GM18951 (cell line): ENCODE results near the gene BBS12.

Experiments used
- POLR2A ChIP-seq: IDR thresholded peaks from 4 replicates; pipeline ENCODE4 v1.6.1; 2011; ENCODE audit warnings: mild to moderate bottlenecking; ENCODE audit not compliant: insufficient read length, insufficient read depth; ENCODE audit errors: extremely low read depth
- in situ Hi-C: fragments of 300-500 bp; cut with MboI; formaldehyde crosslinking; loops from one replicate; pipeline ENCODE4 v1.12.0; 2022; ENCODE audit warnings: low sequenced_read_pairs, mixed read lengths, inconsistent platforms; ENCODE audit not compliant: unreplicated experiment

BBS12 gene

DNA sequence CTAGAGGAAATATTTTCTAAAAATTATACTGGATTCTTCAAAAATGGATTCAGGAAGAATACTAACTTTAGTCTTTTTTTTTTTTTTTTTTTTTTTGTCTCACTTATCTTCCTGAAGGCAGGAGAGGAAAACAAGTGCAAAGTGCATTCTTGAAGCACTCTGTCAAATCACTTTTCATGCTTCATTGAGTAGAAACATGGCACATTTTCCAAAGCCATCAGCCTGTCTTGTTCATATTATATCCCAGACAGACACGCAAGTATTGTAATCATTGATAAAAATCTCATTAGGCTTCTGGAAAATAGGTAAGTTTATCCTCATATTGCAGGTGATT is 1.2 kb downstream of the BBS12 start:
- in situ Hi-C loops = no loop called here
- TF ChIP-seq POLR2A = no peak

GRCh38 chr4:122739174-122739573 is 6.7 kb downstream of the BBS12 start:
- in situ Hi-C loops = no loop called here
- no peak for TF ChIP-seq POLR2A

DNA sequence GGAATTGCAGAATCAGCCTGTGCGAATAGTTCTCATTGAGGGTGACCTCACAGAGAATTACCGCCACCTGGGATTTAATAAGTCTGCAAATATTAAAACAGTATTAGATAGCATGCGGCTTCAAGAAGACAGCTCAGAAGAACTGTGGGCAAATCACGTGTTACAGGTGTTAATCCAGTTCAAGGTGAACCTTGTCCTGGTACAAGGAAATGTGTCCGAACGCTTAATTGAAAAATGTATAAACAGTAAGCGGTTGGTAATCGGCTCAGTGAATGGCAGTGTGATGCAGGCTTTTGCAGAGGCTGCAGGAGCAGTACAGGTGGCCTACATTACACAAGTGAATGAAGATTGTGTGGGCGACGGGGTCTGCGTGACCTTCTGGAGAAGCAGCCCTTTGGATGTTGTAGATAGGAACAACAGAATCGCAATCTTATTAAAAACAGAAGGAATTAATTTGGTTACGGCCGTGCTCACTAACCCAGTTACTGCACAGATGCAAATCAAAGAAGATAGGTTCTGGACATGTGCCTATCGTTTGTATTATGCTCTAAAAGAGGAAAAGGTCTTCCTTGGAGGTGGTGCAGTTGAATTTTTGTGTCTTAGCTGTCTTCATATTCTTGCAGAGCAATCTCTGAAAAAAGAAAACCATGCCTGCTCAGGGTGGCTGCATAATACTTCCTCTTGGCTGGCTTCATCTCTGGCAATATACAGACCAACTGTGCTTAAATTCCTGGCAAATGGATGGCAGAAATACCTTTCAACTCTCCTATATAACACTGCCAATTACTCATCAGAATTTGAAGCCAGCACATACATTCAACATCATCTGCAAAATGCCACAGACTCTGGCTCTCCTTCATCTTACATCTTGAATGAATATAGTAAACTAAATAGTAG is 10.7 kb downstream of the BBS12 start:
- no peak for TF ChIP-seq POLR2A
- in situ Hi-C loops = no loop called here

GRCh38 chr4:122744229-122744628 is 11.7 kb downstream of the BBS12 start:
- no peak for TF ChIP-seq POLR2A
- in situ Hi-C loops = no loop called here

- no peak for TF ChIP-seq POLR2A
- in situ Hi-C loops = no loop called here
Measured at GRCh38 chr4:122746485-122746965, 14.0 kb downstream of the BBS12 start.

GRCh38 chr4:122747068-122747467 is 14.6 kb downstream of the BBS12 start:
- in situ Hi-C loops = no loop called here
- no peak for TF ChIP-seq POLR2A

DNA sequence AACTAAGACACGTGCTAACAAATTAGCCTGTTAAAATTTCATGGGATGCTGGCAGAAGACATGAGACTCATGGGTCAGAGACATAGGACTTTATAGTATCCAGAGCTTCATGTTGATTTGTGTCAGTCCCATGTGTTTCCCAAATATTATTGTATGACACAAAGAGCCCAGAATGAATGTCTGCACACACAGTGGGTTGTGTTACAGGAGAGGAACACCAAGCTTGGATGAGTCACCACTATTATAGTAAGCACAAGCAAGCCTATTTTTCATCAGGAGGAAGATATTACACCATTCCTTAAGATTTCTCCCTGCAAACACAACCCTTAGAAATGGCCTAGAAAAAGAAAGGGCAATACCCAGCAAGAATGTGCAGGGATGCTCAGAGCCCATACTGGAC is 15.4 kb downstream of the BBS12 start:
- in situ Hi-C loops = no loop called here
- TF ChIP-seq POLR2A = no peak

GRCh38 chr4:122749704-122750454 is 17.4 kb downstream of the BBS12 start:
- in situ Hi-C loops = no loop called here

GRCh38 chr4:122755675-122756074 is 23.2 kb downstream of the BBS12 start:
- in situ Hi-C loops = loop anchor here (5.0 kb wide), 1 partner anchor 157 kb away; no protein-coding TSS in a partner anchor

More at GRCh38 chr4:122749704-122750454, 17.4 kb downstream of the BBS12 start:
- no peak for TF ChIP-seq POLR2A

DNA sequence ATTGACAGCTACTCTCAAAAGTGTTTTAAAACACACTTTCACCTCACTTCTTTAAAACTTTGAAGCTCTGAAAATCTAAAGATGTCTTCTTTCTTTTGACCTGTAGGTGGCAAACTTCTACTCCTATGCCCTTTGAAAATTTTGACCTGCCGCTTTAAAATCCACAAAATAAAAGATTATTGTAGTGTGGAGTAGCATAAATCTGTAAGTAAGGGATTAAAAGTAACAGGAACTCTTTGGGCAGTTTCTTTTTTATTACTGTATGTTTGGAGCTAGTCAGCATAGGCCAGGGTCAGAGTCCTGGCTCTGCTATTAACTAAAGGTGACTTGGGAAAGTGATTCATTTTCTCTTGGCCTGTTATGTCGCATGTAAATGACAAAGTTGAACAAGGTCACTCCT is 25.5 kb downstream of the BBS12 start:
- in situ Hi-C loops = loop anchor here (5.0 kb wide), 1 partner anchor 154 kb away; no protein-coding TSS in a partner anchor

More at GRCh38 chr4:122755675-122756074, 23.2 kb downstream of the BBS12 start:
- no peak for TF ChIP-seq POLR2A

GRCh38 chr4:122759639-122760310 is 27.3 kb downstream of the BBS12 start:
- in situ Hi-C loops = loop anchor here (5.0 kb wide), 1 partner anchor 153 kb away; no protein-coding TSS in a partner anchor

More for the DNA sequence above, 25.5 kb downstream of the BBS12 start:
- TF ChIP-seq POLR2A = no peak

GRCh38 chr4:122762520-122762919 is 30.0 kb downstream of the BBS12 start:
- in situ Hi-C loops = no loop called here
- no peak for TF ChIP-seq POLR2A

More at GRCh38 chr4:122759639-122760310, 27.3 kb downstream of the BBS12 start:
- TF ChIP-seq POLR2A = no peak

DNA sequence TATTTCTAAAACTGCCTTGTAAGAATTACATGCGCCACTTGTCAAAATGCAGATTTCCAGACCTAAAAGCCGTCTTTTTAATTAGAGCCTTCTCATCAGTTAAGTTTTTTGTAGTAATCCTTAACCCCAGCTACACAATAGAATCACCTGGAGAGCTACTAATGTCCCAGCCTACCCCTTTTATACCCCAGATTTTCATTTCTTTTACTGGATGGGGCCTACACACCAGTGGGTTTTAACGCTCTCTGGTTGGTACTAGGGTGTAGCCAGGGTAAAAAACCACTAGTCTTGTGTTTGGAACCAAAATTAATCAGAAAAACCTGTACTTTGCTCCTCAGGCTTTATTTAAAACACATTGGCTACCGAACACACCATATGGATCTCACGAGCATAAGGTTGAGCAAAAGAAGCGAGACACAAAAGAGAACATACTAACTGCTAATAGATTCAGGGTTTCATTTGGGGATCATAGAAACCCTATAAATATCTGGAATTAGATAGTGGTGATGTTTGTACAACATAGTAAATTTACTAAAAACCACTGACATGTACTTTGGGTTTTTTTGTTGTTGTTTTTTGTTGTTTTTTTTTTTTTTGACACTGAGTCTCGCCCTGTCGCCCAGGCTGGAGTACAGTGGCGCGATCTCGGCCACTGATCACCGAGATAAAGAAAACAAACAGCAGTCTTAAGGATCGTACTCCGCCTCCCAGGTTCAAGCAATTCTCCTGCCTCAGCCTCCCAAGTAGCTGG is 30.6 kb downstream of the BBS12 start:
- in situ Hi-C loops = no loop called here
- TF ChIP-seq POLR2A = no peak
